IgD-negative memory B cell (primary cell): ENCODE results near the gene COQ7. TPM values are rescaled to one million over a fixed set of nuclear protein-coding genes. Genes with fewer than 3 reads are reported as not detected.

Source experiments
- polyA plus RNA-seq: library from polyadenylated mRNA; unstranded; fragments of 300-500 nt; fragmentation: Illumina TruSeq; gene quantifications from one replicate; pipeline ENCODE4 v1.2.3, GENCODE V29; 2021

COQ7 gene
- polyA plus RNA-seq, 1 donor from 2014 or later: 15.4 TPM

Other genes starting within 250 kb of the COQ7 start
- gene SMG1, start 141.2 kb upstream of the COQ7 start, polyA plus RNA-seq: 17.2 TPM
- gene TMC7, start 83.7 kb upstream of the COQ7 start, polyA plus RNA-seq: not detected
- 4.7 TPM for gene ITPRIPL2, start 46.4 kb downstream of the COQ7 start, polyA plus RNA-seq
- gene SYT17, start 100.6 kb downstream of the COQ7 start, polyA plus RNA-seq: 3.2 TPM
- not detected for gene CLEC19A, start 218.1 kb downstream of the COQ7 start, polyA plus RNA-seq